MM.1S (cell line): ENCODE results near the gene ST6GALNAC1.

Experiments used
- CTCF ChIP-seq: fragments of 300-600 bp; sonication (generic); IDR thresholded peaks from 2 replicates; pipeline ENCODE4 v1.5.1; 2016; ENCODE audit warnings: antibody characterized with exemption, low read length, mixed read lengths
- EZH2 ChIP-seq: fragments of 300-600 bp; sonication (generic); optimal IDR thresholded peaks from 2 replicates; pipeline ENCODE3; 2017; ENCODE audit warnings: low read depth, mild to moderate bottlenecking, antibody characterized with exemption, low read length, mixed read lengths
- EZH2phosphoT487 ChIP-seq: fragments of 300-600 bp; sonication (generic); IDR thresholded peaks from 2 replicates; pipeline ENCODE4 v1.6.1; 2018; ENCODE audit warnings: antibody characterized with exemption, low read length

DNA sequence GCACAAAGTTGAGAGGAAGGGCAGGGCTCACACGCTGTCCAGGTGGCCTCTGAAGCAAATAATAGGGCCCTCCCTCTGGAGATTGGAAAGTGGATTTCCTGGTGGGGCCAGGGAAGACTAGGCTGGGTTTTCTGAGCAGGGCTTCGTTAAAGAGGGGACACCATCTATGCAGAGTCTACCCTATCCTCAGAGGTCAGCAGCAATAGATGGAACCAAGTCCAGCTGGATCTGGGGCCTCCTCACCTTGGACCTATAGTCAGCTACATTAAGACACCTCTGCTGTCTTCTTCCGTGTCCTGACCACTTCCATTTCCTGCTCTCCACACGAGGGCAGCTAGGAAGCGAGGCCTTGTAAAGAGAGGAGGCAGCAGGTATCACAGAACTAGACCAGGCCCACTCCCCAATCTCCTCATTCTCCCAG lies 14.7 kb upstream of the ST6GALNAC1 start:
- TF ChIP-seq EZH2 (no peak), CTCF (no peak), EZH2phosphoT487 (no peak)
